H9 (cell line): ENCODE measurements around the gene STIM2. TPM values are rescaled to one million over a fixed set of nuclear protein-coding genes. Genes with fewer than 3 reads are reported as not detected.

Source experiments
- DNase-seq: peaks from one replicate; pipeline ENCODE4 v3.0.0-alpha.2; 2017
- H2AFZ ChIP-seq: one replicate; pipeline ENCODE4 v1.6.1; 2013; ENCODE audit warnings: mild to moderate bottlenecking, low read length, control low read depth, moderate library complexity
- H2AK5ac ChIP-seq: 2 replicates; pipeline ENCODE4 v1.6.1; 2013; ENCODE audit warnings: low read length, control low read depth, mixed read lengths; ENCODE audit not compliant: insufficient read length
- H2BK120ac ChIP-seq: one replicate; pipeline ENCODE4 v1.6.1; 2013; ENCODE audit warnings: low read depth, mild to moderate bottlenecking, low read length, control low read depth, inconsistent platforms; ENCODE audit not compliant: poor library complexity, severe bottlenecking
- H2BK12ac ChIP-seq: 2 replicates; pipeline ENCODE4 v1.6.1; 2013; ENCODE audit warnings: low read length, control low read depth, mixed read lengths, low read depth; ENCODE audit not compliant: insufficient read length
- H2BK15ac ChIP-seq: 2 replicates; pipeline ENCODE4 v1.6.1; 2013; ENCODE audit warnings: low read depth, low read length, control low read depth
- H2BK20ac ChIP-seq: one replicate; pipeline ENCODE4 v1.6.1; 2013; ENCODE audit warnings: low read depth, mild to moderate bottlenecking, low read length, control low read depth, inconsistent platforms; ENCODE audit not compliant: poor library complexity, severe bottlenecking
- H2BK5ac ChIP-seq: 2 replicates; pipeline ENCODE4 v1.6.1; 2013; ENCODE audit warnings: low read length, control low read depth, mixed read lengths; ENCODE audit not compliant: insufficient read length
- H3K14ac ChIP-seq: 2 replicates; pipeline ENCODE4 v1.6.1; 2013; ENCODE audit warnings: low read length, control low read depth; ENCODE audit not compliant: insufficient read depth
- H3K18ac ChIP-seq: 2 replicates; pipeline ENCODE4 v1.6.1; 2013; ENCODE audit warnings: low read depth, mild to moderate bottlenecking, mixed read lengths, low read length, control low read depth; ENCODE audit not compliant: insufficient read length
- H3K23ac ChIP-seq: 2 replicates; pipeline ENCODE4 v1.6.1; 2013; ENCODE audit warnings: low read length, control low read depth, mixed read lengths, low read depth; ENCODE audit not compliant: insufficient read length
- H3K23me2 ChIP-seq: 2 replicates; pipeline ENCODE4 v1.6.1; 2013; ENCODE audit warnings: low read depth, mild to moderate bottlenecking, mixed read lengths, low read length, control low read depth; ENCODE audit not compliant: insufficient read length, poor library complexity, severe bottlenecking
- H3K27ac ChIP-seq: 2 replicates; pipeline ENCODE4 v1.5.1; 2013; ENCODE audit warnings: low read length, control low read depth, mixed read lengths, low read depth; ENCODE audit not compliant: insufficient read length
- H3K27me3 ChIP-seq: 2 replicates; pipeline ENCODE4 v1.6.1; 2013; ENCODE audit warnings: low read length, control low read depth, inconsistent platforms; ENCODE audit not compliant: insufficient read depth
- H3K4ac ChIP-seq: 2 replicates; pipeline ENCODE4 v1.6.1; 2013; ENCODE audit warnings: low read depth, mild to moderate bottlenecking, control low read depth, inconsistent platforms, low read length, moderate library complexity
- H3K4me1 ChIP-seq: 2 replicates; pipeline ENCODE4 v1.6.1; 2013; ENCODE audit warnings: low read length, control low read depth, inconsistent platforms; ENCODE audit not compliant: insufficient read depth
- H3K4me2 ChIP-seq: 2 replicates; pipeline ENCODE4 v1.6.1; 2013; ENCODE audit warnings: low read length, control low read depth, mixed read lengths; ENCODE audit not compliant: insufficient read length, insufficient read depth
- H3K56ac ChIP-seq: 2 replicates; pipeline ENCODE4 v1.6.1; 2013; ENCODE audit warnings: low read depth, mild to moderate bottlenecking, mixed read lengths, low read length, control low read depth; ENCODE audit not compliant: insufficient read length
- H3K79me1 ChIP-seq: 2 replicates; pipeline ENCODE4 v1.6.1; 2013; ENCODE audit warnings: low read depth, mild to moderate bottlenecking, moderate library complexity, low read length, control low read depth, inconsistent platforms; ENCODE audit not compliant: insufficient read depth, poor library complexity, severe bottlenecking
- H3K79me2 ChIP-seq: 2 replicates; pipeline ENCODE4 v1.6.1; 2013; ENCODE audit warnings: low read length, control low read depth, inconsistent platforms; ENCODE audit not compliant: insufficient read depth
- H3K9ac ChIP-seq: 2 replicates; pipeline ENCODE4 v1.6.1; 2013; ENCODE audit warnings: low read length, control low read depth, mixed read lengths; ENCODE audit not compliant: insufficient read length; ENCODE audit errors: extremely low read depth
- H3K9me3 ChIP-seq: one replicate; pipeline ENCODE4 v1.6.1; 2013; ENCODE audit warnings: low read depth, low read length, inconsistent platforms; ENCODE audit not compliant: control insufficient read depth
- H3T11ph ChIP-seq: one replicate; pipeline ENCODE4 v1.6.1; 2013; ENCODE audit warnings: mild to moderate bottlenecking, low read length, control low read depth, inconsistent platforms
- H4K20me1 ChIP-seq: one replicate; pipeline ENCODE4 v1.6.1; 2013; ENCODE audit not compliant: control insufficient read depth, insufficient read length, insufficient read depth
- H4K5ac ChIP-seq: 2 replicates; pipeline ENCODE4 v1.6.1; 2013; ENCODE audit warnings: low read depth, mild to moderate bottlenecking, mixed read lengths, low read length, control low read depth; ENCODE audit not compliant: insufficient read length
- H4K8ac ChIP-seq: replicated peaks from 2 replicates; pipeline ENCODE4 v1.6.1; 2013; ENCODE audit warnings: low read length, control low read depth, mixed read lengths, low read depth; ENCODE audit not compliant: insufficient read length
- H4K91ac ChIP-seq: 2 replicates; pipeline ENCODE4 v1.6.1; 2013; ENCODE audit warnings: low read depth, mild to moderate bottlenecking, moderate library complexity, mixed read lengths, low read length, control low read depth; ENCODE audit not compliant: insufficient read length
- H3K27ac Mint-ChIP-seq, 3 experiments: 2 replicates in 2 of 3; 3 replicates in 1 of 3; pipeline ENCODE4 v1.8.0; 2020 to 2021; ENCODE audit warnings: mixed read lengths in 3 of 3, mild to moderate bottlenecking in 1 of 3, moderate library complexity in 1 of 3
- H3K27me3 Mint-ChIP-seq: 2 replicates; pipeline ENCODE4 v1.8.0; 2021; ENCODE audit warnings: low read depth, mild to moderate bottlenecking, moderate library complexity, mixed read lengths
- H3K36me3 Mint-ChIP-seq, 3 experiments: 2 replicates in 2 of 3; 3 replicates in 1 of 3; pipeline ENCODE4 v1.8.0; 2020 to 2021; ENCODE audit warnings: low read depth in 3 of 3, mixed read lengths in 3 of 3; ENCODE audit not compliant: insufficient read depth in 1 of 3
- H3K4me1 Mint-ChIP-seq, 2 experiments: 2 replicates each; pipeline ENCODE4 v1.8.0; 2020; ENCODE audit warnings: mixed read lengths in 2 of 2
- H3K4me3 Mint-ChIP-seq, 2 experiments: 2 replicates in 1 of 2; 3 replicates in 1 of 2; pipeline ENCODE4 v1.8.0; 2020 to 2021; ENCODE audit warnings: mild to moderate bottlenecking in 2 of 2, mixed read lengths in 2 of 2, moderate library complexity in 1 of 2
- H3K9me3 Mint-ChIP-seq, 2 experiments: 2 replicates in 1 of 2; 3 replicates in 1 of 2; pipeline ENCODE4 v1.8.0; 2020; ENCODE audit warnings: mild to moderate bottlenecking in 2 of 2, mixed read lengths in 2 of 2, moderate library complexity in 1 of 2
- WGBS: extraction: QIAGEN DNeasy Blood & Tissue Kit; methylation state at CpG from one replicate; pipeline ENCODE4 v1.1.7; 2013; ENCODE audit warnings: missing lambda C conversion rate, low lambda C conversion rate, mixed read lengths; ENCODE audit not compliant: insufficient read length; ENCODE audit errors: extremely low coverage; 5-methylcytosine and 5-hydroxymethylcytosine counted together
- total RNA-seq: library from RNA; stranded (reverse); gene quantifications from 2 replicates; pipeline ENCODE4 v1.2.1, GENCODE V29; 2021
- TF ChIP-seq, protein P1 (sequence below): fragments of 200-600 bp; sonication (generic); conservative IDR thresholded peaks from 3 replicates; pipeline ENCODE4 v1.8.0; 2021; ENCODE audit warnings: antibody characterized with exemption, mild to moderate bottlenecking

Gene STIM2
- total RNA-seq, 1 experiment from 2014 or later, result 26.2 TPM

DNA sequence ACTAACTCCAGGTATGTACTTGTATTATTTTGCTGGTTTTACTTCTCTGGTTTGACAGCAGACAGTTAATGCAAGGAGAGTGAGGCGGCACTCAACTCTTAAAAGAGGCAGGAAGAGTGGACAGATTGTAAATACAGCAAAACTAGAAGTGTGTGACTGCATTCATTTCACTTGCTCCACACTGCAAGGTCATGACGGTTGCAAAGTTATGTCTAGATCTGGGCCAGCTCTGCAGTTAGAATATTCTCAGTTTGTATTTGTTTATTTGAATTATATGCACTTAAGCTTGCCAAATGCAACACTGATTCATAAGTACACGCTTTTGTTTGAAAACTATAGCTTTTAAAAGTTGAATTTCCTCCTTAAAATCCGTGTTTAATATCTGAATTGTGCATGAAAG, 148.9 kb downstream of the STIM2 start:
- H2AK5ac ChIP-seq, result no peak overlapping the region
- Mint-ChIP-seq H3K4me1 (no peaks in the 10 kb centered on the region), H3K27me3 (no peaks in the 10 kb centered on the region), H3K36me3 (no peaks in the 10 kb centered on the region), H3K4me3 (no peak overlapping the region), H3K27ac (0 out of 7 replicates have a peak overlapping the region, but pooled peaks of 1 of the 3 experiments have one; percentile 22), H3K9me3 (no peaks in the 10 kb centered on the region)
- no peak overlapping the region for H3K4me2 ChIP-seq
- no peak overlapping the region for H3K18ac ChIP-seq
- TF ChIP-seq, protein P1, sequence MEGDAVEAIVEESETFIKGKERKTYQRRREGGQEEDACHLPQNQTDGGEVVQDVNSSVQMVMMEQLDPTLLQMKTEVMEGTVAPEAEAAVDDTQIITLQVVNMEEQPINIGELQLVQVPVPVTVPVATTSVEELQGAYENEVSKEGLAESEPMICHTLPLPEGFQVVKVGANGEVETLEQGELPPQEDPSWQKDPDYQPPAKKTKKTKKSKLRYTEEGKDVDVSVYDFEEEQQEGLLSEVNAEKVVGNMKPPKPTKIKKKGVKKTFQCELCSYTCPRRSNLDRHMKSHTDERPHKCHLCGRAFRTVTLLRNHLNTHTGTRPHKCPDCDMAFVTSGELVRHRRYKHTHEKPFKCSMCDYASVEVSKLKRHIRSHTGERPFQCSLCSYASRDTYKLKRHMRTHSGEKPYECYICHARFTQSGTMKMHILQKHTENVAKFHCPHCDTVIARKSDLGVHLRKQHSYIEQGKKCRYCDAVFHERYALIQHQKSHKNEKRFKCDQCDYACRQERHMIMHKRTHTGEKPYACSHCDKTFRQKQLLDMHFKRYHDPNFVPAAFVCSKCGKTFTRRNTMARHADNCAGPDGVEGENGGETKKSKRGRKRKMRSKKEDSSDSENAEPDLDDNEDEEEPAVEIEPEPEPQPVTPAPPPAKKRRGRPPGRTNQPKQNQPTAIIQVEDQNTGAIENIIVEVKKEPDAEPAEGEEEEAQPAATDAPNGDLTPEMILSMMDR, result no peak
- no CpG with 5 or more reads among the region's 4 CpGs for WGBS
- no peak overlapping the region for H4K91ac ChIP-seq
- H2BK15ac ChIP-seq, result no peak overlapping the region
- H2BK5ac ChIP-seq, result no peak overlapping the region
- no peak overlapping the region for H3K9ac ChIP-seq
- no peaks in the 10 kb centered on the region for H3K27me3 ChIP-seq
- DNase-seq, result no peak
- no peaks in the 10 kb centered on the region for H3K79me1 ChIP-seq
- no peaks in the 10 kb centered on the region for H3K79me2 ChIP-seq
- no peak overlapping the region for H4K5ac ChIP-seq
- peaks cover 2% of the 10 kb centered on the region; the same call in 1 of the 2 replicates for H3K4me1 ChIP-seq
- H2AFZ ChIP-seq, result no peak overlapping the region
- H3K27ac ChIP-seq, result no peak overlapping the region
- no peak overlapping the region for H2BK120ac ChIP-seq
- no peak overlapping the region for H4K8ac ChIP-seq
- no peak overlapping the region for H3K23ac ChIP-seq
- no peak overlapping the region for H3K4ac ChIP-seq
- no peaks in the 10 kb centered on the region for H3K23me2 ChIP-seq
- H3T11ph ChIP-seq, result no peak overlapping the region
- no peaks in the 10 kb centered on the region for H4K20me1 ChIP-seq
- H3K14ac ChIP-seq, result no peak overlapping the region
- H2BK20ac ChIP-seq, result no peak overlapping the region
- no peak overlapping the region for H3K56ac ChIP-seq
- no peaks in the 10 kb centered on the region for H3K9me3 ChIP-seq
- no peak overlapping the region for H2BK12ac ChIP-seq
